Measurements from ENCODE around the gene NOL3.

Gene NOL3

GRCh38 chr16:67157892-67158635 is 12.3 kb upstream of the NOL3 start:
- Histone ChIP-seq H3K9ac (ENCODE audit: low read depth, low read length, poor library complexity, severe bottlenecking) (peak overlapping the region; percentile 83), H3K4me3 (ENCODE audit: low read length, poor library complexity, severe bottlenecking) (peak overlapping the region; percentile 89), H2AFZ (ENCODE audit: low read length) (no peak overlapping the region), H3K9me2 (replicated peaks; ENCODE audit: low read depth, low read length) (no peaks in the 10 kb centered on the region), H3K9me3 (ENCODE audit: insufficient read depth, low read depth, low read length) (no peaks in the 10 kb centered on the region), H3K27me3 (ENCODE audit: insufficient read depth, low read length, poor library complexity, severe bottlenecking) (no peaks in the 10 kb centered on the region), H3K36me3 (ENCODE audit: insufficient read depth, low read length) (no peaks in the 10 kb centered on the region), H3F3A (ENCODE audit: low read depth) (no peaks in the 10 kb centered on the region), H3K79me2 (ENCODE audit: insufficient read depth, low read length) (peaks cover 5% of the 10 kb centered on the region; the same call in 1 of the 2 replicates), H4K20me1 (ENCODE audit: insufficient read depth, low read length, poor library complexity, severe bottlenecking) (peaks cover 6% of the 10 kb centered on the region), H3K4me1 (ENCODE audit: insufficient read depth, low read length, poor library complexity, severe bottlenecking) (peaks cover 14% of the 10 kb centered on the region), H3K4me2 (ENCODE audit: low read depth, low read length, poor library complexity, severe bottlenecking) (peak overlapping the region; percentile 84)
- TF ChIP-seq EZH2phosphoT487 (IDR thresholded peaks at IDR 0.05; ENCODE audit: borderline replicate concordance) (no peak), CTCF (conservative IDR thresholded peaks at IDR 0.05; ENCODE audit: low read length) (no peak)

- Histone ChIP-seq H3K9ac (ENCODE audit: low read depth, low read length, poor library complexity, severe bottlenecking) (peak overlapping the region; percentile 83), H3K36me3 (ENCODE audit: insufficient read depth, low read length) (no peaks in the 10 kb centered on the region)
- TF ChIP-seq CTCF (conservative IDR thresholded peaks at IDR 0.05; ENCODE audit: low read length) (no peak), EZH2phosphoT487 (IDR thresholded peaks at IDR 0.05; ENCODE audit: borderline replicate concordance) (no peak)
Measured at GRCh38 chr16:67158637-67159600, 11.4 kb upstream of the NOL3 start.

GRCh38 chr16:67161595-67162058 is 8.7 kb upstream of the NOL3 start:
- no peak for TF ChIP-seq EZH2phosphoT487 (IDR thresholded peaks at IDR 0.05; ENCODE audit: borderline replicate concordance)
- no peak for TF ChIP-seq CTCF (conservative IDR thresholded peaks at IDR 0.05; ENCODE audit: low read length)
- Histone ChIP-seq H3K9me2 (replicated peaks; ENCODE audit: low read depth, low read length) (no peaks in the 10 kb centered on the region), H3K4me2 (ENCODE audit: low read depth, low read length, poor library complexity, severe bottlenecking) (peak overlapping the region; percentile 84), H3K27me3 (ENCODE audit: insufficient read depth, low read length, poor library complexity, severe bottlenecking) (no peaks in the 10 kb centered on the region), H3K79me2 (ENCODE audit: insufficient read depth, low read length) (peaks cover 5% of the 10 kb centered on the region; the same call in 1 of the 2 replicates), H3F3A (ENCODE audit: low read depth) (no peaks in the 10 kb centered on the region), H3K4me3 (ENCODE audit: low read length, poor library complexity, severe bottlenecking) (peak overlapping the region; percentile 89), H3K36me3 (ENCODE audit: insufficient read depth, low read length) (no peaks in the 10 kb centered on the region), H3K9ac (ENCODE audit: low read depth, low read length, poor library complexity, severe bottlenecking) (no peak overlapping the region), H4K20me1 (ENCODE audit: insufficient read depth, low read length, poor library complexity, severe bottlenecking) (peaks cover 3% of the 10 kb centered on the region), H2AFZ (ENCODE audit: low read length) (no peak overlapping the region), H3K9me3 (ENCODE audit: insufficient read depth, low read depth, low read length) (no peaks in the 10 kb centered on the region), H3K4me1 (ENCODE audit: insufficient read depth, low read length, poor library complexity, severe bottlenecking) (peaks cover 11% of the 10 kb centered on the region)

More at GRCh38 chr16:67158637-67159600, 11.4 kb upstream of the NOL3 start:
- Histone ChIP-seq H3K9me2 (replicated peaks; ENCODE audit: low read depth, low read length) (no peaks in the 10 kb centered on the region), H3K4me3 (ENCODE audit: low read length, poor library complexity, severe bottlenecking) (peak overlapping the region; percentile 89), H4K20me1 (ENCODE audit: insufficient read depth, low read length, poor library complexity, severe bottlenecking) (peaks cover 6% of the 10 kb centered on the region), H3K27me3 (ENCODE audit: insufficient read depth, low read length, poor library complexity, severe bottlenecking) (no peaks in the 10 kb centered on the region), H3K4me1 (ENCODE audit: insufficient read depth, low read length, poor library complexity, severe bottlenecking) (peaks cover 14% of the 10 kb centered on the region), H2AFZ (ENCODE audit: low read length) (peak overlapping the region; percentile 95), H3K79me2 (ENCODE audit: insufficient read depth, low read length) (peaks cover 5% of the 10 kb centered on the region; the same call in 1 of the 2 replicates), H3K4me2 (ENCODE audit: low read depth, low read length, poor library complexity, severe bottlenecking) (peak overlapping the region; percentile 84), H3K9me3 (ENCODE audit: insufficient read depth, low read depth, low read length) (no peaks in the 10 kb centered on the region), H3F3A (ENCODE audit: low read depth) (no peaks in the 10 kb centered on the region)
